ENCODE results near the gene SUCLG1.

- no peak for TF ChIP-seq POLR2A (IDR thresholded peaks at IDR 0.05; ENCODE audit: low read length)
- no peak for TF ChIP-seq GATA1 (IDR thresholded peaks at IDR 0.05; ENCODE audit: low read depth, low read length)
Measured at GRCh38 chr2:84492571-84492970, 33.5 kb upstream of the SUCLG1 start.

Data from erythroblast (primary cell).